Activated CD8-positive, alpha-beta T cell treated with anti-CD3 and anti-CD28 coated beads for 36 hours (primary cell): ENCODE results near the gene XRCC2. TPM values are rescaled to one million over a fixed set of nuclear protein-coding genes. Genes with fewer than 3 reads are reported as not detected.

Experiments used
- ATAC-seq: fragments of 200-7000 bp; cut with Tn5 transposase; one replicate; pipeline ENCODE4 v1.10.0; 2021; ENCODE audit warnings: mild to moderate bottlenecking, moderate library complexity
- CTCF ChIA-PET: fragments of 350-600 bp; sonication (Branson Sonifier 250); formaldehyde crosslinking; loops from one replicate; lab custom pipeline; 2021; ENCODE audit warnings: antibody characterized with exemption; lab: Charles Lee
- POLR2A ChIA-PET: fragments of 350-600 bp; sonication (Branson Sonifier 250); formaldehyde crosslinking; loops from one replicate; lab custom pipeline; 2021; ENCODE audit warnings: antibody characterized with exemption; lab: Charles Lee
- DNase-seq: peaks from one replicate; pipeline ENCODE4 v3.0.0-alpha.2; 2020
- H3K27ac Mint-ChIP-seq: one replicate; pipeline ENCODE4 v1.8.0; 2021; ENCODE audit warnings: mild to moderate bottlenecking, mixed read lengths
- H3K27me3 Mint-ChIP-seq: one replicate; pipeline ENCODE4 v1.8.0; 2021; ENCODE audit warnings: mixed read lengths
- H3K36me3 Mint-ChIP-seq: one replicate; pipeline ENCODE4 v1.8.0; 2021; ENCODE audit warnings: low read depth, mixed read lengths
- H3K4me1 Mint-ChIP-seq: one replicate; pipeline ENCODE4 v1.8.0; 2021; ENCODE audit warnings: low read depth, mixed read lengths
- H3K4me3 Mint-ChIP-seq: one replicate; pipeline ENCODE4 v1.8.0; 2021; ENCODE audit warnings: mild to moderate bottlenecking, moderate library complexity, mixed read lengths
- H3K9me3 Mint-ChIP-seq: one replicate; pipeline ENCODE4 v1.8.0; 2021; ENCODE audit warnings: mixed read lengths
- CTCF ChIP-seq: fragments of 200-600 bp; IDR thresholded peaks from one replicate; pipeline ENCODE4 v1.8.0; 2022; ENCODE audit warnings: antibody characterized with exemption, mild to moderate bottlenecking
- intact Hi-C: fragments of 100-400 bp; cut with micrococcal nuclease; formaldehyde crosslinking; loops from one replicate; pipeline ENCODE4 v1.10.0; 2022
- total RNA-seq, 2 experiments: library from RNA; stranded (reverse); gene quantifications; one replicate each; pipeline ENCODE4 v1.2.3, GENCODE V29; 2021

Gene XRCC2
- total RNA-seq, 2 experiments from 2014 or later, result 16.6 to 17.2 TPM

DNA sequence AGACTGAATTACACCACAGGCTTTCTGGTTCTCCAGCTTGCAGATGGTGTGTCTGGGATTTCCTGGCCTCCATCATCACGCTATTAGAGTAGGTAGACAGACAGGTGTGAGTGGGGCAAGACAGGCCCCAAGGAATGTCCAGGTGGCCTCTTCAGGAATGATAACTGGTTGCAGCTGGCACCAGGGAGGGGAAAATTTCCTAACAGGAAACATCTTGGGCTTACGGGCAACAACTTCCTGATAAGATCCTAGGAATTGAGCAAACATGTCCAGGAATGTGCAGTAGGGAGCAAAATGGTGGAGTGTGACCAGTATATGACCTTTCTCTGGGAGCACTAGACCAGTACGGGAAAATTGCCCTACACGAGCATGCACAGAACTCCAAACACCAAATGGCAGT, 11.3 kb downstream of the XRCC2 start:
- no peak for ATAC-seq
- H3K4me1 Mint-ChIP-seq, result peaks cover 2% of the 10 kb centered on the region
- H3K27ac Mint-ChIP-seq, result no peak overlapping the region
- intact Hi-C loops, result no loop called here
- no peak overlapping the region for H3K4me3 Mint-ChIP-seq
- CTCF ChIA-PET, result no interaction called here
- H3K9me3 Mint-ChIP-seq, result no peaks in the 10 kb centered on the region
- TF ChIP-seq CTCF, result no peak
- H3K27me3 Mint-ChIP-seq, result no peaks in the 10 kb centered on the region
- no peak for DNase-seq
- POLR2A ChIA-PET, result no interaction called here
- peaks cover 51% of the 10 kb centered on the region for H3K36me3 Mint-ChIP-seq

DNA sequence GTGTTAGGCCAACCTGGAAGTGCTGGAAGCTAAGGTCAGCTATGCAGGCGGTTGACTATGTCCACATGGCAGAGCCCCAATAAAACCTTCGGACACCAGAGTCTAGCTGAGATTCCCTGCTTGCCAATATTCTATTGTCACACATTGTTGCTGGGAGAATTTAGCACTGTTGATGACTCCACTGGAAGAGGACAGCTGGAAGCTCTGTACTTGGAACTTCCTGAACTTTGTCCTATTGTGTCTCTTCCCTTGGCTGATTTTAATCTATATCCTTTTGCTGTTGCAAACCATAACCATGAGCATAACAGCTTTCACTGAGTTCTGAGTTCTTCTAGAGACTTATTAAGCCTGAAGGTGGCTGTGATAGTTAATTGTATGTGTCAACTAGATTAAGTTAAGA, 12.0 kb downstream of the XRCC2 start:
- Mint-ChIP-seq H3K4me1 (peaks cover 2% of the 10 kb centered on the region), H3K27ac (no peak overlapping the region), H3K4me3 (no peak overlapping the region), H3K9me3 (no peaks in the 10 kb centered on the region), H3K27me3 (no peaks in the 10 kb centered on the region), H3K36me3 (peaks cover 58% of the 10 kb centered on the region)
- TF ChIP-seq CTCF, result no peak
- DNase-seq (no peak), ATAC-seq (no peak)
- ChIA-PET POLR2A (no interaction called here), CTCF (no interaction called here)
- intact Hi-C loops, result no loop called here

DNA sequence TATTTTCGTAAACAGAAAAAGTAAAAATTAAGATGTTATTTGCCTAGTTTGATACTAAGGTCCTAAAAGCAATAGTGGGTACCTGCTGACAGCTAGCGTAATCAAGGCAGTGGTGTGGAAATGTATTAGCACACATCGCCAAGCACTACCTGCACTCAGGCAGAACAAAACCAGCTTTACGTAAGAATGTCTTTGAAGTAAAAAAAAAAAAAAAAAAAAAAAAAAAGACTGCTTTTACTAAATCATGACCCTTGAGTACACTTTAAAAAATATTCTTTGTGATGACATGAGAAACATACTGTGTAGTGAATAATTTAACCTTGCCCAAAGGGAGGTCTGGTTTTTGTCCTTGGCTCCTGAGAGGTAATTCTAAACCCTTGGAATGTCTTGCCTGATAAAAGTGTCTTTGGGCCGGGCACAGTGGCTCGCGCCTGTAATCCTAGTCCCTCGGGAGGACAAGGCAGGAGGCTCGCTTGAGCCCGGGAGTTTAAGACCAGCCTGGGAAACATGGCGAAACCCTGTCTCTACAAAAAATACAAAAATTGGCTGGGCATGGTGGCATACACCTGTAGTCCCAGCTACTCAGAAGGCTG, 12.7 kb downstream of the XRCC2 start:
- ATAC-seq, result no peak
- CTCF ChIA-PET, result no interaction called here
- POLR2A ChIA-PET, result interaction anchor here (0.7 kb wide), 1 partner anchor 281 kb away, joined by 3 read pairs; no protein-coding TSS in a partner anchor

GRCh38 chr7:152661479-152661878, 14.5 kb downstream of the XRCC2 start:
- H3K27me3 Mint-ChIP-seq, result no peaks in the 10 kb centered on the region
- intact Hi-C loops, result no loop called here
- H3K36me3 Mint-ChIP-seq, result peaks cover 54% of the 10 kb centered on the region
- no peak overlapping the region for H3K4me3 Mint-ChIP-seq
- no peaks in the 10 kb centered on the region for H3K9me3 Mint-ChIP-seq
- ATAC-seq (no peak), DNase-seq (no peak)
- no peak overlapping the region for H3K27ac Mint-ChIP-seq
- no peak for TF ChIP-seq CTCF
- CTCF ChIA-PET, result no interaction called here
- POLR2A ChIA-PET, result interaction anchor here (1.0 kb wide), 1 partner anchor 14 kb away, joined by 4 read pairs; no protein-coding TSS in a partner anchor
- H3K4me1 Mint-ChIP-seq, result no peaks in the 10 kb centered on the region

More for the DNA sequence above, 12.7 kb downstream of the XRCC2 start:
- Mint-ChIP-seq H3K36me3 (peaks cover 59% of the 10 kb centered on the region), H3K27me3 (no peaks in the 10 kb centered on the region), H3K9me3 (no peaks in the 10 kb centered on the region), H3K4me3 (no peak overlapping the region), H3K27ac (no peak overlapping the region), H3K4me1 (no peaks in the 10 kb centered on the region)
- no peak for DNase-seq
- TF ChIP-seq CTCF, result no peak
- intact Hi-C loops, result no loop called here

- no peaks in the 10 kb centered on the region for H3K27me3 Mint-ChIP-seq
- DNase-seq (no peak), ATAC-seq (no peak)
- H3K4me3 Mint-ChIP-seq, result no peak overlapping the region
- no peak for TF ChIP-seq CTCF
- H3K36me3 Mint-ChIP-seq, result peaks cover 52% of the 10 kb centered on the region
- H3K27ac Mint-ChIP-seq, result no peak overlapping the region
- H3K9me3 Mint-ChIP-seq, result no peaks in the 10 kb centered on the region
- CTCF ChIA-PET, result no interaction called here
- intact Hi-C loops, result no loop called here
- POLR2A ChIA-PET, result interaction anchor here (1.0 kb wide), 1 partner anchor 16 kb away, joined by 3 read pairs; the partner anchor contains the start of gene XRCC2
- no peaks in the 10 kb centered on the region for H3K4me1 Mint-ChIP-seq
Measured at GRCh38 chr7:152660021-152660420, 15.9 kb downstream of the XRCC2 start.
